AG09309 (cell line): ENCODE results near the gene SHROOM2.

ENCODE experiments used
- DNase-seq: peaks from one replicate; pipeline ENCODE4 v3.0.0-alpha.2; 2010; ENCODE audit warnings: low read depth
- H3K4me3 ChIP-seq: 2 replicates; pipeline ENCODE4 v1.5.1; 2011; ENCODE audit warnings: mild to moderate bottlenecking, low read depth, low read length, moderate library complexity; ENCODE audit not compliant: control insufficient read depth
- CTCF ChIP-seq: IDR thresholded peaks from 2 replicates; pipeline ENCODE4 v1.5.1; 2011; ENCODE audit warnings: mild to moderate bottlenecking, low read depth, low read length, inconsistent platforms; ENCODE audit not compliant: insufficient read depth, control insufficient read depth; ENCODE audit errors: missing control alignments

The SHROOM2 gene

GRCh38 chrX:9997524-9997923 lies 211.3 kb downstream of the SHROOM2 start:
- TF ChIP-seq CTCF = no peak
- no peak for DNase-seq
- no peak overlapping the region for H3K4me3 ChIP-seq
